T-cell (primary cell): Measurements from ENCODE around the gene PTP4A1. TPM values are rescaled to one million over a fixed set of nuclear protein-coding genes. Genes with fewer than 3 reads are reported as not detected.

ENCODE experiments used
- ATAC-seq, 4 experiments: fragments of 200-7000 bp in 3 of 4; fragments of 150-1000 bp in 1 of 4; cut with Tn5 transposase; replicated peaks in 1 of 4; 1 replicate in 3 of 4; 2 replicates in 1 of 4; pipeline ENCODE4 v1.10.0; 2021; ENCODE audit warnings: moderate library complexity in 3 of 4, mild to moderate bottlenecking in 2 of 4, moderate number of reproducible peaks in 1 of 4
- CTCF ChIA-PET, 2 donors: fragments of 300-600 bp; sonication (Branson Sonifier 250); formaldehyde crosslinking; loops; one replicate each; lab custom pipeline; 2022; ENCODE audit warnings: antibody characterized with exemption in 2 of 2; lab: Charles Lee
- POLR2A ChIA-PET, 2 donors: fragments of 300-600 bp; sonication (Branson Sonifier 250); formaldehyde crosslinking; loops; one replicate each; lab custom pipeline; 2022; ENCODE audit warnings: antibody characterized with exemption in 2 of 2; lab: Charles Lee
- DNase-seq, 35 experiments: peaks; one replicate each; pipeline versions ENCODE4 v3.0.0 to v3.0.0-alpha.2; 2013 to 2023
- H3K27ac ChIP-seq: one replicate; pipeline ENCODE4 v1.5.1; 2013; ENCODE audit warnings: low read length
- H3K27me3 ChIP-seq, 2 experiments: replicated peaks in 1 of 2; 1 replicate in 1 of 2; 2 replicates in 1 of 2; pipeline versions ENCODE4 v1.6.1 to v1.7.0; 2013; ENCODE audit warnings: low read length in 1 of 2, mixed read lengths in 1 of 2; ENCODE audit not compliant: control insufficient read depth in 2 of 2, insufficient read depth in 2 of 2; ENCODE audit errors: extremely low read depth in 1 of 2
- H3K36me3 ChIP-seq, 2 donors: 1 replicate in 1 of 2; 2 replicates in 1 of 2; pipeline versions ENCODE4 v1.6.1 to v1.7.0; 2013; ENCODE audit warnings: low read length in 1 of 2; ENCODE audit not compliant: control insufficient read depth in 2 of 2, insufficient read depth in 1 of 2; ENCODE audit errors: extremely low read depth in 1 of 2
- H3K4me1 ChIP-seq, 2 experiments: 1 replicate in 1 of 2; 2 replicates in 1 of 2; pipeline versions ENCODE4 v1.6.1 to v1.7.0; 2013; ENCODE audit warnings: low read length in 2 of 2, mixed read lengths in 1 of 2; ENCODE audit not compliant: insufficient read depth in 2 of 2, control insufficient read depth in 1 of 2; ENCODE audit errors: extremely low read depth in 1 of 2
- H3K4me3 ChIP-seq, 2 donors: 1 replicate in 1 of 2; 2 replicates in 1 of 2; pipeline versions ENCODE4 v1.5.1 to v1.7.0; 2013; ENCODE audit warnings: mild to moderate bottlenecking in 2 of 2, low read length in 1 of 2, moderate library complexity in 1 of 2; ENCODE audit not compliant: control insufficient read depth in 1 of 2; ENCODE audit errors: extremely low read depth in 1 of 2
- H3K9me3 ChIP-seq: 2 replicates; pipeline ENCODE4 v1.7.0; 2013
- H3K27ac Mint-ChIP-seq, 2 donors: one replicate each; pipeline ENCODE4 v1.8.0; 2020 to 2021; ENCODE audit warnings: mild to moderate bottlenecking in 2 of 2, mixed read lengths in 2 of 2
- H3K27me3 Mint-ChIP-seq, 2 donors: one replicate each; pipeline ENCODE4 v1.8.0; 2021 to 2022; ENCODE audit warnings: mixed read lengths in 2 of 2
- H3K36me3 Mint-ChIP-seq: one replicate; pipeline ENCODE4 v1.8.0; 2021; ENCODE audit warnings: mixed read lengths
- H3K4me1 Mint-ChIP-seq, 3 donors: one replicate each; pipeline ENCODE4 v1.8.0; 2020 to 2022; ENCODE audit warnings: mixed read lengths in 3 of 3, mild to moderate bottlenecking in 1 of 3
- H3K4me3 Mint-ChIP-seq, 3 donors: one replicate each; pipeline ENCODE4 v1.8.0; 2020 to 2022; ENCODE audit warnings: mild to moderate bottlenecking in 3 of 3, mixed read lengths in 3 of 3, moderate library complexity in 3 of 3
- H3K9me3 Mint-ChIP-seq, 3 donors: one replicate each; pipeline ENCODE4 v1.8.0; 2020 to 2022; ENCODE audit warnings: mixed read lengths in 3 of 3
- WGBS: methylation state at CpG from one replicate; pipeline ENCODE4 v1.1.5; 2013; ENCODE audit warnings: missing lambda C conversion rate; ENCODE audit not compliant: insufficient coverage; 5-methylcytosine and 5-hydroxymethylcytosine counted together
- total RNA-seq, 35 experiments: library from RNA in 6 of 35; stranded (reverse) in 6 of 35; fragments of 120-200 nt in 1 of 35; gene quantifications; one replicate each; pipeline versions ENCODE4 v1.2.1 to v1.2.4 and lab custom pipeline; 2013 to 2026

The PTP4A1 gene
- total RNA-seq, 5 donors from 2014 or later (not counting 1 experiment from before 2014, with no cell fraction given) = 28.9 to 160 (median 32.0) TPM

- DNase-seq (no peak), ATAC-seq (no peak)
- ChIA-PET POLR2A (no interaction called here), CTCF (no interaction called here)
- H3K9me3 Mint-ChIP-seq = peaks cover 0 to 4% (median under 1%) of the 10 kb centered on the region in 3 donors
- Histone ChIP-seq H3K27ac (no peak overlapping the region), H3K36me3 (no peaks in the 10 kb centered on the region), H3K4me1 (no peaks in the 10 kb centered on the region), H3K4me3 (no peak overlapping the region), H3K9me3 (no peaks in the 10 kb centered on the region), H3K27me3 (peaks cover 0 to 5% of the 10 kb centered on the region in 2 experiments)
- H3K36me3 Mint-ChIP-seq = no peaks in the 10 kb centered on the region
- H3K4me1 Mint-ChIP-seq = no peaks in the 10 kb centered on the region
- H3K27me3 Mint-ChIP-seq = peaks cover 10 to 13% of the 10 kb centered on the region in 2 donors
- 70% methylated on average over 5 of the region's 9 CpGs for WGBS
- H3K4me3 Mint-ChIP-seq = no peak overlapping the region
- H3K27ac Mint-ChIP-seq = no peak overlapping the region
These were observed 34.9 kb upstream of the PTP4A1 start for GRCh38 chr6:63537201-63537958.

DNA sequence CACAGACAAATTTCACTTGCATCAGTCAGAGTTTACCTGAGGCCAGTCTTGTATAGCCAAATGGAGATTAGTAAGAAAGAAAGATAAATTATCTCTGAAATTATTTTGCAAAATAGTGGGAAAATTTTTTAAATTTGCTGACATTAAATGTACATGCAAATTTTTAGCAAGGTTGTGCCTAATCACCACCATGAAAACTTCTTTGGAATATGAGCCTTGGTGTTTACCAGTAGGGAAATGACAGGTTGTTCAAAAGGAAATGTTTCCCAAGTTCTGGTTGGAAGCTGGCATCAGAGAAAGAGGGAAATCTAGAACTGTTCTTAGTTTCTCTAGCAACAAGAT is 34.4 kb upstream of the PTP4A1 start:
- Histone ChIP-seq H3K27me3 (peaks cover 0 to 5% of the 10 kb centered on the region in 2 experiments), H3K4me1 (no peaks in the 10 kb centered on the region), H3K4me3 (no peak overlapping the region), H3K9me3 (no peaks in the 10 kb centered on the region), H3K27ac (no peak overlapping the region), H3K36me3 (no peaks in the 10 kb centered on the region)
- Mint-ChIP-seq H3K27ac (no peak overlapping the region), H3K27me3 (peaks cover 16 to 18% of the 10 kb centered on the region in 2 donors), H3K4me3 (no peak overlapping the region), H3K36me3 (no peaks in the 10 kb centered on the region), H3K4me1 (no peaks in the 10 kb centered on the region), H3K9me3 (peaks cover 0 to 4% (median 4%) of the 10 kb centered on the region in 3 donors)
- ChIA-PET POLR2A (no interaction called here), CTCF (no interaction called here)
- ATAC-seq (no peak), DNase-seq (no peak)

DNA sequence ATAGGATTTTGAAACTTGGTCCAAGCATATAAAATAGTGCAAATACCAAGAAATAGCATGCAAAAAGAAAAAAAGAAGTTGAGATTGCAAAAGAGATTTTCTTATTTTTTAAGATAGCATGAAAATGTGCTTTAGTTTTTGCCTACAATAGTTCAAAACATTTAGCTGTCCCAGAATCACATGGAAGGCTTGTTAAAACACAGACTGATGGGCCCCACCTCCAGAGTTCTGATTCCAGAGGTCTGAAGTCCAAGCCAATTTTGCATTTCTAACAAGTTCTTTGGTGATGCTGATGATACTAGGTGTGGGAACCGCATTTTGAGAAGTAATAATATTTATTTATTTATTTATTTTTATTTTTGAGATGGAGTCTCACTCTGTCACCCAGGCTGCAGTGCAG is 33.7 kb upstream of the PTP4A1 start:
- Histone ChIP-seq H3K27me3 (peaks cover 0 to 5% of the 10 kb centered on the region in 2 experiments), H3K4me1 (no peaks in the 10 kb centered on the region), H3K36me3 (no peaks in the 10 kb centered on the region), H3K4me3 (no peak overlapping the region), H3K9me3 (no peaks in the 10 kb centered on the region), H3K27ac (no peak overlapping the region)
- no peaks in the 10 kb centered on the region for H3K36me3 Mint-ChIP-seq
- H3K4me3 Mint-ChIP-seq = no peak overlapping the region
- DNase-seq = no peak
- H3K9me3 Mint-ChIP-seq = peaks cover 0 to 4% (median 4%) of the 10 kb centered on the region in 3 donors
- CTCF ChIA-PET = no interaction called here
- H3K4me1 Mint-ChIP-seq = no peaks in the 10 kb centered on the region
- no peak overlapping the region for H3K27ac Mint-ChIP-seq
- POLR2A ChIA-PET = no interaction called here
- H3K27me3 Mint-ChIP-seq = peaks cover 16 to 18% of the 10 kb centered on the region in 2 donors
- no CpG with 5 or more reads among the region's 1 CpG for WGBS
- ATAC-seq = no peak

DNA sequence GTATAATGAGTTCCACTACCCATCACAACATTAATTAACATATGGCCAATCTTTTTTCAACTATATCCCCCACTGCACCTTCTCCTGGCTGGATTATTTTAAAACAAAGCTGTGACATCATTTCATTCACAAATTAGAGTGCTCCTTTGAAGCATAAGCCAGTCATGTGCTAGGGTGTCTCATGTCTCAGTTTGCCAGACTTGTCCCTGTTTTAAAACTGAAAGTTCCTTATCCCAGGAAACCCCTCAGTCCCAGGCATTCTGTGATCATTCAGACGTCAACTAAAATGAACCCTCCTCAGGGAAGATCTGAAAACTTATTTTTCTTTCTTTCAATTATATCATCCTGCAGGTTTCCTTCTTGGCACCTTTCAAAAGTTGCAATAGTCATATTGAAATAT is 29.3 kb upstream of the PTP4A1 start:
- Histone ChIP-seq H3K36me3 (no peaks in the 10 kb centered on the region), H3K4me1 (no peaks in the 10 kb centered on the region), H3K27me3 (peaks cover 0 to 3% of the 10 kb centered on the region in 2 experiments), H3K27ac (no peak overlapping the region), H3K4me3 (no peak overlapping the region), H3K9me3 (no peaks in the 10 kb centered on the region)
- ChIA-PET CTCF (no interaction called here), POLR2A (no interaction called here)
- Mint-ChIP-seq H3K27ac (no peak overlapping the region), H3K27me3 (peaks cover 25 to 30% of the 10 kb centered on the region in 2 donors), H3K4me3 (no peak overlapping the region), H3K9me3 (peaks cover 0 to 4% (median 4%) of the 10 kb centered on the region in 3 donors), H3K4me1 (peaks cover 0 to 2% (median 0%) of the 10 kb centered on the region in 3 donors), H3K36me3 (no peaks in the 10 kb centered on the region)
- WGBS = no CpG with 5 or more reads among the region's 1 CpG
- no peak for ATAC-seq
- no peak for DNase-seq

GRCh38 chr6:63543982-63544381 is 28.3 kb upstream of the PTP4A1 start:
- ATAC-seq (no peak), DNase-seq (no peak)
- H3K36me3 ChIP-seq = no peaks in the 10 kb centered on the region
- no peaks in the 10 kb centered on the region for H3K36me3 Mint-ChIP-seq
- ChIA-PET POLR2A (no interaction called here), CTCF (interaction anchor here in 1 of 2 donors (0.6 to 0.9 kb wide), 2 partner anchors 30 to 121 kb away, joined by 3 read pairs; no protein-coding TSS in a partner anchor)
- H3K4me1 Mint-ChIP-seq = peaks cover 0 to 2% (median 0%) of the 10 kb centered on the region in 3 donors
- WGBS = no CpG with 5 or more reads among the region's 3 CpGs
- no peaks in the 10 kb centered on the region for H3K9me3 ChIP-seq
- peaks cover 0 to 4% (median 4%) of the 10 kb centered on the region in 3 donors for H3K9me3 Mint-ChIP-seq
- peaks cover 0 to 3% of the 10 kb centered on the region in 2 experiments for H3K27me3 ChIP-seq
- H3K4me3 ChIP-seq = no peak overlapping the region
- H3K4me1 ChIP-seq = no peaks in the 10 kb centered on the region
- H3K27ac Mint-ChIP-seq = no peak overlapping the region
- no peak overlapping the region for H3K27ac ChIP-seq
- peaks cover 26 to 32% of the 10 kb centered on the region in 2 donors for H3K27me3 Mint-ChIP-seq
- no peak overlapping the region for H3K4me3 Mint-ChIP-seq

- Mint-ChIP-seq H3K4me1 (peaks cover 0 to 2% (median 0%) of the 10 kb centered on the region in 3 donors), H3K4me3 (no peak overlapping the region), H3K9me3 (peaks cover 0 to 4% (median 4%) of the 10 kb centered on the region in 3 donors), H3K27me3 (peaks cover 22 to 28% of the 10 kb centered on the region in 2 donors), H3K36me3 (no peaks in the 10 kb centered on the region), H3K27ac (no peak overlapping the region)
- Histone ChIP-seq H3K9me3 (no peaks in the 10 kb centered on the region), H3K36me3 (no peaks in the 10 kb centered on the region), H3K27me3 (peaks cover 0 to 3% of the 10 kb centered on the region in 2 experiments), H3K27ac (no peak overlapping the region), H3K4me3 (no peak overlapping the region), H3K4me1 (no peaks in the 10 kb centered on the region)
- ChIA-PET CTCF (no interaction called here), POLR2A (no interaction called here)
- no peak for ATAC-seq
- 70% methylated on average over 2 of the region's 6 CpGs for WGBS
- DNase-seq = no peak
These were observed 26.0 kb upstream of the PTP4A1 start for GRCh38 chr6:63546236-63546635.
